BE2C (cell line): Measurements from ENCODE around the gene MAJIN.

Source experiments
- DNase-seq: peaks from one replicate; pipeline ENCODE4 v3.0.0-alpha.2; 2020
- H3K27me3 ChIP-seq: fragments of 250-450 bp; sonication (Bioruptor Pico); 2 replicates; pipeline ENCODE4 v1.5.1; 2020; ENCODE audit warnings: mild to moderate bottlenecking
- H3K36me3 ChIP-seq: fragments of 250-450 bp; sonication (Bioruptor Pico); 2 replicates; pipeline ENCODE4 v1.5.1; 2020; ENCODE audit warnings: mild to moderate bottlenecking
- H3K4me1 ChIP-seq: fragments of 250-450 bp; sonication (Bioruptor Pico); 2 replicates; pipeline ENCODE4 v1.5.1; 2020
- H3K4me3 ChIP-seq: 2 replicates; pipeline ENCODE4 v1.5.1; 2011; ENCODE audit warnings: low read depth, low read length
- H3K9me3 ChIP-seq: fragments of 250-450 bp; sonication (Bioruptor Pico); 2 replicates; pipeline ENCODE4 v1.5.1; 2020
- TF ChIP-seq, protein P1 (sequence below): IDR thresholded peaks from 2 replicates; pipeline ENCODE4 v1.5.1; 2012; ENCODE audit warnings: mild to moderate bottlenecking, low read depth, low read length

The MAJIN gene

DNA sequence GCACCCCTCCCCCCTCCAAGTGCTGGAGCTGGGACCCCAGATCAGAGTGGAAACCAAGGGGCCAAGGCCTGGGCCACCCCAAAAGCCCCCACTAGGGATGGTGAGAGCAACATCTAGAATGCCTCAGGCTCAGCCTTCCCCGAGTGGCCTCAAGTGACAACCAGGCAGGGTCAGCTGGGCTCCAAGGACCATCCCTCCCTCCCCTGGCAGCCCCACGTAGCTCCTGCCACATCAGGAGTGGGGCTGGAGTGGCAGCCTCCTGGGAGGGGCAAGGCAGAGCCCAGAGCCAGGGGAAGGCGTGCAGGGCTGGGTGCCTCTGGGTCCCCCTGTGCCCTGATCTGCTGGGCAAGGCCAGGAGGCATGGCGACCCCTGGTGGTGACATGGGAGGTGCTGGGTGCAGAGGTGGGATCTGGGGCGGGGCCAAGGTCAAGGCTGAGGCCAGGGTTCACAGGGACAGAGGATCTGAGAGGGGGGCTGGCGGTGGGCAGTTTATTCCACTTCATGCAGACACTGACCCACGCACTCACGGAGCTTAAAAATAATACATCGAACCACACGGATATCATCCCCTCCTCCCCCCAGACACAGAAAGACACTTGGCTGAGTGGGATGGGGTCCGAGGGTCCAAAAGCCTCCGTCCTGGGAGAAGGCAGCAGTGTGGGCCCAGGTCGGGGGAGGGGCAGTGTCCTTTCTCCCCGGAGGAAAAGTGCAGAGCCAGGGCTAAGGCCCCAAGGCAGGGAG lies 77.7 kb downstream of the MAJIN start:
- Histone ChIP-seq H3K9me3 (no peaks in the 10 kb centered on the region), H3K4me1 (no peaks in the 10 kb centered on the region), H3K4me3 (no peak overlapping the region), H3K36me3 (no peaks in the 10 kb centered on the region), H3K27me3 (no peaks in the 10 kb centered on the region)
- peak; percentile 89 for DNase-seq
- TF ChIP-seq, protein P1, sequence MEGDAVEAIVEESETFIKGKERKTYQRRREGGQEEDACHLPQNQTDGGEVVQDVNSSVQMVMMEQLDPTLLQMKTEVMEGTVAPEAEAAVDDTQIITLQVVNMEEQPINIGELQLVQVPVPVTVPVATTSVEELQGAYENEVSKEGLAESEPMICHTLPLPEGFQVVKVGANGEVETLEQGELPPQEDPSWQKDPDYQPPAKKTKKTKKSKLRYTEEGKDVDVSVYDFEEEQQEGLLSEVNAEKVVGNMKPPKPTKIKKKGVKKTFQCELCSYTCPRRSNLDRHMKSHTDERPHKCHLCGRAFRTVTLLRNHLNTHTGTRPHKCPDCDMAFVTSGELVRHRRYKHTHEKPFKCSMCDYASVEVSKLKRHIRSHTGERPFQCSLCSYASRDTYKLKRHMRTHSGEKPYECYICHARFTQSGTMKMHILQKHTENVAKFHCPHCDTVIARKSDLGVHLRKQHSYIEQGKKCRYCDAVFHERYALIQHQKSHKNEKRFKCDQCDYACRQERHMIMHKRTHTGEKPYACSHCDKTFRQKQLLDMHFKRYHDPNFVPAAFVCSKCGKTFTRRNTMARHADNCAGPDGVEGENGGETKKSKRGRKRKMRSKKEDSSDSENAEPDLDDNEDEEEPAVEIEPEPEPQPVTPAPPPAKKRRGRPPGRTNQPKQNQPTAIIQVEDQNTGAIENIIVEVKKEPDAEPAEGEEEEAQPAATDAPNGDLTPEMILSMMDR, result peak; percentile 77

DNA sequence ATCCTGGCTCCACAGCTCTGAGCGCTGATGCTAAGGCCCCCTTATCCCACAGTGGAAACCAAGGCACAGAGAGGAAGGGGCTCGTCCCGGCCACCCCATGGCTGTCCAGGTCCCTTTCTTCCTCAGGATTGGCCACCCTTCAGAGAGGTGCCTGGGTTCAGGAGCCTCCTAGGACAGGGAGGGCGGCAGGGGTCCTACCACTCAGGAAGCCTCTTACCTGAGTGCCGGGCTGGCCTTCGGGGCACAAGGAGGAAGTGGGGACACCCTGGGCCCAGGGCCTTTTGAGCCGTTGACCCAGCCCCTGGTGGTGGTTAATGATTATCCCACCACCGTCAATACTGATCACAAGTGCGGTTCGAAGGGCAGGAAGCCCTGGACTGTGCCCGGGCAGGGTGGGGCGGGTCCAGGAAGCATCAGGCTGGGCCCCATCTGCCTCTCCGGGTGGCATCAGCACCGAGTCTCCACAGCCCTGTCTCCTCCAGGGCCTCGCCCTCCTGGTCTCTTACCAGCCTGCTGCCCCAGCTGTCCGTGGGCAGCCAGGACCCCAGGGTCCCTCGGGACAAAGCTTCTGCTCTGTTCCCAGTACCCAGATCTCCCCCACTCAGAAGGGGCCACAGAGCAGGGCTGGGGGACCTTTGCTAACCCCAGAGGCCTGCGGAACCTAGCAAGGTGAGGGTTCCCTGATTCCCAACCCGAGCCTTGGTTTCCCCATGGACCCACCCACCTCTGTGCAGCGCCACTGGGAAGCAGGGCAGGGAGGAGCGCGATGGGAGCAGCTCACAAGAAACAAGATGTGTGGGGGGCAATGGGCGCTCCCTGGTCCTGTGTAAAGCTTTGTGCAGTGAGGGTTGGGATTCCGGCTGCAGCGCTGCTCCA lies 78.5 kb downstream of the MAJIN start:
- DNase-seq, result no peak
- no peak overlapping the region for H3K4me3 ChIP-seq
- H3K9me3 ChIP-seq, result no peaks in the 10 kb centered on the region
- TF ChIP-seq, protein P1, result no peak
- no peaks in the 10 kb centered on the region for H3K4me1 ChIP-seq
- no peaks in the 10 kb centered on the region for H3K27me3 ChIP-seq
- H3K36me3 ChIP-seq, result no peaks in the 10 kb centered on the region

DNA sequence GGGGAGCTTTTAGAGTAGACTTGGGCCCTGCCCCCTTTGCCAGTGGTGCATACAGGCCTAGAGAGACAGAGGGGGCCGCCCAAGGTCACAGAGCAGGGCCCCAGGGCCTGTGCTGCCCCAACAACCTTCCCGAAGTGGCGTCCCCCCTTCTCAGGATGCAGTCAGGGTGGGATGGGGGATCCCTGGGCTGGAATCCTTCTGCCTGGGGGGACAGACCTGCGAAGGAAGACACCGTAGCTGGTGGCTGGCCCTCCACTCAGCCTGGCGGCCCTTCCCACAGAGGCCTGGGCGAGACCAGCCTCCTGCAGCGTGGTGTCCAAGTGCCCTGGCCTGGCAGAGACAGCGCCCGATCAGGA lies 79.1 kb downstream of the MAJIN start:
- no peaks in the 10 kb centered on the region for H3K4me1 ChIP-seq
- H3K36me3 ChIP-seq, result no peaks in the 10 kb centered on the region
- DNase-seq, result no peak
- TF ChIP-seq, protein P1, result no peak
- H3K9me3 ChIP-seq, result no peaks in the 10 kb centered on the region
- no peaks in the 10 kb centered on the region for H3K27me3 ChIP-seq
- H3K4me3 ChIP-seq, result no peak overlapping the region

DNA sequence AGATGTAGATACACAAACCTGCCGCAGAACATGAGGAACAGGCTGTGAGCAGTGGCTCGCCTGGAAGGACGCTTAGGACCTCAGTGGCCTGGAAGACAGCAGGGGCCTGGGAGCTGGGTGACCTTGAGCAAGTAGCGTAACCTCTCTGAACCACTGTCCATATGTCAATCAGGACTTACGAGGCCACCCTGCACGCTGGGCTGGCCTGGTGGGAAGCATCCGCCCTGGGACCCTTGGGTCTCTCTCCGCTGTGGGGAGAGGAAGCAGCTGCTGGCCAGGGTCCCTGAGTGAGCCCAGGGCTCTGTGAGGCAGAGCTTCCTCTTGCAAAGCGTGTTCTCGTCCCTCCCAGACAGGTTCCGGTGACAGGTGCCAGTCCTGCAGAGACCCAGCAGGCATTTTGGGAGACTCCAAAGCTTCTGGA lies 79.5 kb downstream of the MAJIN start:
- Histone ChIP-seq H3K9me3 (no peaks in the 10 kb centered on the region), H3K4me1 (peaks cover 3% of the 10 kb centered on the region; the same call in 1 of the 2 replicates), H3K27me3 (no peaks in the 10 kb centered on the region), H3K36me3 (no peaks in the 10 kb centered on the region), H3K4me3 (no peak overlapping the region)
- DNase-seq, result no peak
- TF ChIP-seq, protein P1, result no peak

DNA sequence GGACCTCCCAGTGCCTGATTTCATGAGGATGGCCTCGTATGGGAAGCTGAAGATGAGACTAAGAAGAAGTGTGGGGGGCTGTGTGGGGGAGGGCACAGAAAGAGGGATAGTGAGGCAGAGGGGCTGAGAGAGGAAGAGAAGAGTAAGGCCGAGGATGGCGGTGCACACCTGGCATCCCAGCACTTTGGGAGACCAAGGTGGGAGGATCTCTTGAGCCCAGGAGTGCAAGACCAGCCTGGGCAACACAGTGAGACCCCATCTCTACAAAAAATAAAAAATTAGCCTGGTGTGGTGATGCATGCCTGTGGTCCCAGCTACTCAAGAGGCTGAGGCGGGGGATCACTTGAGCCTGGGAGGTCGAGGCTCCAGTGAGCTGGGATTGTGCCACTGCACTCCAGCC lies 80.0 kb downstream of the MAJIN start:
- Histone ChIP-seq H3K9me3 (no peaks in the 10 kb centered on the region), H3K36me3 (no peaks in the 10 kb centered on the region), H3K4me1 (peaks cover 3% of the 10 kb centered on the region; the same call in 1 of the 2 replicates), H3K27me3 (no peaks in the 10 kb centered on the region), H3K4me3 (no peak overlapping the region)
- DNase-seq, result no peak
- TF ChIP-seq, protein P1, result no peak
